ENCODE results near the gene UBE2C. TPM values are rescaled to one million over a fixed set of nuclear protein-coding genes. Genes with fewer than 3 reads are reported as not detected.
A peak's percentile ranks its signal among the peaks of the same experiment; 100 is the strongest.

The UBE2C gene
- total and polyA plus RNA-seq, 5 donors from 2014 or later, result 1.2 to 10.0 (median 3.8) TPM

- no peaks in the 10 kb centered on the region for H3K27me3 ChIP-seq (ENCODE audit: control insufficient read depth, insufficient read depth, low read length)
- H3K4me3 Mint-ChIP-seq, result no peak overlapping the region
- no peaks in the 10 kb centered on the region for H3K9me3 ChIP-seq (ENCODE audit: control insufficient read depth in 2 of 2, low read length in 2 of 2)
- H3K27ac ChIP-seq (ENCODE audit: insufficient read depth, low read length, poor library complexity, severe bottlenecking), result no peak overlapping the region
- H3K9me3 Mint-ChIP-seq, result peaks cover 0 to 2% (median 0%) of the 10 kb centered on the region in 7 donors
- H3K4me1 Mint-ChIP-seq, result peaks cover 0 to 10% (median 6%) of the 10 kb centered on the region in 4 donors
- H3K4me1 ChIP-seq (ENCODE audit: control insufficient read depth, insufficient read depth, low read length, poor library complexity, severe bottlenecking), result peaks cover 6% of the 10 kb centered on the region
- H3K36me3 Mint-ChIP-seq, result no peaks in the 10 kb centered on the region
- no peak overlapping the region for H3K4me3 ChIP-seq (ENCODE audit: low read depth, low read length)
- H3K27me3 Mint-ChIP-seq, result peaks cover 22% of the 10 kb centered on the region
- no peak overlapping the region for H3K27ac Mint-ChIP-seq
- H3K36me3 ChIP-seq (ENCODE audit: control insufficient read depth, insufficient read depth, low read length), result no peaks in the 10 kb centered on the region
- DNase-seq, result no peak
- ATAC-seq (ENCODE audit: low read depth in 2 of 2), result no peak
These were observed 5.8 kb downstream of the UBE2C start for GRCh38 chr20:45818239-45818638.

- DNase-seq, result no peak
- Histone ChIP-seq H3K27ac (ENCODE audit: insufficient read depth, low read length, poor library complexity, severe bottlenecking) (no peak overlapping the region), H3K36me3 (ENCODE audit: control insufficient read depth, insufficient read depth, low read length) (no peaks in the 10 kb centered on the region), H3K27me3 (ENCODE audit: control insufficient read depth, insufficient read depth, low read length) (no peaks in the 10 kb centered on the region), H3K9me3 (ENCODE audit: control insufficient read depth in 2 of 2, low read length in 2 of 2) (no peaks in the 10 kb centered on the region), H3K4me3 (ENCODE audit: low read depth, low read length) (no peak overlapping the region), H3K4me1 (ENCODE audit: control insufficient read depth, insufficient read depth, low read length, poor library complexity, severe bottlenecking) (peaks cover 13% of the 10 kb centered on the region)
- H3K36me3 Mint-ChIP-seq, result no peaks in the 10 kb centered on the region
- no peak overlapping the region for H3K4me3 Mint-ChIP-seq
- H3K4me1 Mint-ChIP-seq, result peaks cover 0 to 16% (median 8%) of the 10 kb centered on the region in 4 donors
- peaks cover 34% of the 10 kb centered on the region for H3K27me3 Mint-ChIP-seq
- no peak for ATAC-seq (ENCODE audit: low read depth in 2 of 2)
- H3K9me3 Mint-ChIP-seq, result peaks cover 0 to 2% (median 0%) of the 10 kb centered on the region in 7 donors
- H3K27ac Mint-ChIP-seq, result no peak overlapping the region
These were observed 7.0 kb downstream of the UBE2C start for GRCh38 chr20:45819466-45819865.

- Histone ChIP-seq H3K27ac (ENCODE audit: insufficient read depth, low read length, poor library complexity, severe bottlenecking) (no peak overlapping the region), H3K4me3 (ENCODE audit: low read depth, low read length) (no peak overlapping the region), H3K9me3 (ENCODE audit: control insufficient read depth in 2 of 2, low read length in 2 of 2) (no peaks in the 10 kb centered on the region), H3K27me3 (ENCODE audit: control insufficient read depth, insufficient read depth, low read length) (no peaks in the 10 kb centered on the region), H3K36me3 (ENCODE audit: control insufficient read depth, insufficient read depth, low read length) (no peaks in the 10 kb centered on the region), H3K4me1 (ENCODE audit: control insufficient read depth, insufficient read depth, low read length, poor library complexity, severe bottlenecking) (peaks cover 13% of the 10 kb centered on the region)
- H3K4me3 Mint-ChIP-seq, result no peak overlapping the region
- ATAC-seq (ENCODE audit: low read depth in 2 of 2), result no peak
- no peaks in the 10 kb centered on the region for H3K36me3 Mint-ChIP-seq
- peaks cover 0 to 18% (median 8%) of the 10 kb centered on the region in 4 donors for H3K4me1 Mint-ChIP-seq
- DNase-seq, result no peak
- no peak overlapping the region for H3K27ac Mint-ChIP-seq
- peaks cover 34% of the 10 kb centered on the region for H3K27me3 Mint-ChIP-seq
- H3K9me3 Mint-ChIP-seq, result peaks cover 0 to 2% (median 0%) of the 10 kb centered on the region in 7 donors
These were observed 9.5 kb downstream of the UBE2C start for GRCh38 chr20:45821947-45822346.

GRCh38 chr20:45822857-45823256 is 10.4 kb downstream of the UBE2C start:
- H3K27ac ChIP-seq (ENCODE audit: insufficient read depth, low read length, poor library complexity, severe bottlenecking), result no peak overlapping the region
- no peaks in the 10 kb centered on the region for H3K9me3 ChIP-seq (ENCODE audit: control insufficient read depth in 2 of 2, low read length in 2 of 2)
- peaks cover 0 to 18% (median 8%) of the 10 kb centered on the region in 4 donors for H3K4me1 Mint-ChIP-seq
- no peaks in the 10 kb centered on the region for H3K27me3 ChIP-seq (ENCODE audit: control insufficient read depth, insufficient read depth, low read length)
- H3K4me3 ChIP-seq (ENCODE audit: low read depth, low read length), result no peak overlapping the region
- H3K9me3 Mint-ChIP-seq, result peaks cover 0 to 2% (median 0%) of the 10 kb centered on the region in 7 donors
- peaks cover 34% of the 10 kb centered on the region for H3K27me3 Mint-ChIP-seq
- DNase-seq (no peak), ATAC-seq (ENCODE audit: low read depth in 2 of 2) (no peak)
- H3K4me3 Mint-ChIP-seq, result peak overlapping the region in 1 of 4 donors; percentile 49
- H3K36me3 Mint-ChIP-seq, result no peaks in the 10 kb centered on the region
- peaks cover 13% of the 10 kb centered on the region for H3K4me1 ChIP-seq (ENCODE audit: control insufficient read depth, insufficient read depth, low read length, poor library complexity, severe bottlenecking)
- no peaks in the 10 kb centered on the region for H3K36me3 ChIP-seq (ENCODE audit: control insufficient read depth, insufficient read depth, low read length)
- H3K27ac Mint-ChIP-seq, result no peak overlapping the region

GRCh38 chr20:45823949-45824835 is 11.7 kb downstream of the UBE2C start:
- peak overlapping the region; percentile 75 to 91 (median 84) for H3K4me3 Mint-ChIP-seq
- Histone ChIP-seq H3K36me3 (ENCODE audit: control insufficient read depth, insufficient read depth, low read length) (no peaks in the 10 kb centered on the region), H3K27me3 (ENCODE audit: control insufficient read depth, insufficient read depth, low read length) (no peaks in the 10 kb centered on the region), H3K9me3 (ENCODE audit: control insufficient read depth in 2 of 2, low read length in 2 of 2) (no peaks in the 10 kb centered on the region), H3K4me3 (ENCODE audit: low read depth, low read length) (peak overlapping the region; percentile 7), H3K27ac (ENCODE audit: insufficient read depth, low read length, poor library complexity, severe bottlenecking) (no peak overlapping the region), H3K4me1 (ENCODE audit: control insufficient read depth, insufficient read depth, low read length, poor library complexity, severe bottlenecking) (peaks cover 13% of the 10 kb centered on the region)
- DNase-seq, result peak; percentile 38 to 69 (median 39)
- ATAC-seq (ENCODE audit: low read depth in 2 of 2), result peak; percentile 64 to 71
- no peaks in the 10 kb centered on the region for H3K36me3 Mint-ChIP-seq
- peaks cover 0 to 2% (median 0%) of the 10 kb centered on the region in 7 donors for H3K9me3 Mint-ChIP-seq
- peaks cover 38% of the 10 kb centered on the region for H3K27me3 Mint-ChIP-seq
- peaks cover 0 to 18% (median 8%) of the 10 kb centered on the region in 4 donors for H3K4me1 Mint-ChIP-seq
- H3K27ac Mint-ChIP-seq, result no peak overlapping the region

- Mint-ChIP-seq H3K36me3 (no peaks in the 10 kb centered on the region), H3K4me1 (peaks cover 0 to 18% (median 8%) of the 10 kb centered on the region in 4 donors), H3K4me3 (peak overlapping the region in 1 of 4 donors; percentile 21), H3K9me3 (peaks cover 0 to 2% (median 0%) of the 10 kb centered on the region in 7 donors), H3K27me3 (peaks cover 41% of the 10 kb centered on the region), H3K27ac (no peak overlapping the region)
- Histone ChIP-seq H3K4me1 (ENCODE audit: control insufficient read depth, insufficient read depth, low read length, poor library complexity, severe bottlenecking) (peaks cover 13% of the 10 kb centered on the region), H3K9me3 (ENCODE audit: control insufficient read depth in 2 of 2, low read length in 2 of 2) (no peaks in the 10 kb centered on the region), H3K36me3 (ENCODE audit: control insufficient read depth, insufficient read depth, low read length) (no peaks in the 10 kb centered on the region), H3K4me3 (ENCODE audit: low read depth, low read length) (no peak overlapping the region), H3K27ac (ENCODE audit: insufficient read depth, low read length, poor library complexity, severe bottlenecking) (no peak overlapping the region), H3K27me3 (ENCODE audit: control insufficient read depth, insufficient read depth, low read length) (no peaks in the 10 kb centered on the region)
- DNase-seq (no peak), ATAC-seq (ENCODE audit: low read depth in 2 of 2) (no peak)
These were observed 14.1 kb downstream of the UBE2C start for GRCh38 chr20:45826381-45827019.

- Mint-ChIP-seq H3K4me3 (peak within 1 kb of the TSS in 1 of 4 donors; percentile 21), H3K27me3 (peaks cover 36% of the 10 kb centered on the region)
- no peak for ATAC-seq (ENCODE audit: low read depth in 2 of 2)
These were observed 14.7 kb downstream of the UBE2C start, which contains the start of gene TNNC2 for GRCh38 chr20:45827030-45827652. TSS of gene TNNC2 (minus strand) at chr20:45827312. CDS start at chr20:45827248, 64 bp downstream.

More at GRCh38 chr20:45827030-45827652, 14.7 kb downstream of the UBE2C start, which contains the start of gene TNNC2:
- no peaks in the 10 kb centered on the region for H3K27me3 ChIP-seq (ENCODE audit: control insufficient read depth, insufficient read depth, low read length)
- H3K36me3 Mint-ChIP-seq, result no peaks in the 10 kb centered on the region
- H3K9me3 ChIP-seq (ENCODE audit: control insufficient read depth in 2 of 2, low read length in 2 of 2), result no peaks in the 10 kb centered on the region
- no peaks in the 10 kb centered on the region for H3K36me3 ChIP-seq (ENCODE audit: control insufficient read depth, insufficient read depth, low read length)
- H3K9me3 Mint-ChIP-seq, result peaks cover 0 to 2% (median 0%) of the 10 kb centered on the region in 7 donors
- H3K27ac Mint-ChIP-seq, result no peak within 1 kb of the TSS
- H3K4me1 ChIP-seq (ENCODE audit: control insufficient read depth, insufficient read depth, low read length, poor library complexity, severe bottlenecking), result peaks cover 13% of the 10 kb centered on the region
- no peak within 1 kb of the TSS for H3K4me3 ChIP-seq (ENCODE audit: low read depth, low read length)
- H3K4me1 Mint-ChIP-seq, result peaks cover 0 to 18% (median 8%) of the 10 kb centered on the region in 4 donors
- H3K27ac ChIP-seq (ENCODE audit: insufficient read depth, low read length, poor library complexity, severe bottlenecking), result no peak within 1 kb of the TSS
- DNase-seq, result no peak
